ENCODE measurements around the gene RIOK1. TPM values are rescaled to one million over a fixed set of nuclear protein-coding genes. Genes with fewer than 3 reads are reported as not detected.

The RIOK1 gene
- total and polyA plus RNA-seq, 2 of the 13 experiments (the other 11 are each of a cell fraction or from before 2014, with no cell fraction given): 9.4 to 37.8 TPM

DNA sequence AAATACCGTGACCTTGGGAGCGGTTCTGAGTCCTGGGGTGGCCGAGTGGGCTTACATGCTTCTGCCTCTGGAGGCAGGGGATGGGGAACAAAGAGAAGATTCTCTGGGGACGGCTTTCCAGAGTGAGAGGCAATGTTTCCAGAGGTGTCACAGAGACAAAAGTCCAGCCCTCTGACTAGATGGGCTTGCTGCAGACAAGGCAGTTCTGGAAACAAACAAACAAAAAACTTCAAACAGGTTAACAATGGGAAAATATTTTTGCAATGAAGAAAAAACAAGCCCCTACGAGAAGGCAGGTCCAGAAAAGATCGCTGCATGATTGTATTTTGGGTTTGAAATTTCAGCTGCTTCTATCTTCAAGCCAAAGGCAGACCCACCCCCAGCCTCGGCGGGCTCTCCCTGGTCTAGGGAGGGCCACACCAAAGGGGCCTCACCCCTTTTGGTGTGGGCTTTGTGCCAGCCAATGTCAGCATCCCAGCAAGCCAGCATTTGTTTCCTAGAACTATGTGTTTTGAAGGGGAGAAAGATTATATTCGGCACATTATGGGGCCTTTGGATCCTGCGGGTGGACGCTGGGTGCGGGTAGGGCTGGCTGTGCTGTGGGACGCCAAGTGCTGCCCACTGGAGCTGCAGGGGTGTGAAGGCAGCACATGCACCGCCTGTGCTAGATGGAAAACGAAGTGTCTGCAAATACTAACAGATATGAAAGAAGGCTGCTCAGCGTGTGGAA is 42.9 kb downstream of the RIOK1 start:
- FAIRE-seq: no peak
- peak overlapping the region; percentile 77 for H2AFZ ChIP-seq (ENCODE audit: low read length)
- 0 out of 2 replicates have a peak, but pooled peaks have one; percentile 19 for TF ChIP-seq HOXA3 (CRISPR knock-in tag; IDR thresholded peaks at IDR 0.05)
- peak; percentile 34; the same call in 1 of the 2 replicates for TF ChIP-seq ARNT2 (CRISPR knock-in tag; IDR thresholded peaks at IDR 0.05; ENCODE audit: low read depth)
- no peak for TF ChIP-seq JUND (CRISPR knock-in tag; IDR thresholded peaks at IDR 0.05)
- TF ChIP-seq ZNF768 (CRISPR knock-in tag; IDR thresholded peaks at IDR 0.05): peak; percentile 35; the same call in 1 of the 2 replicates
- TF ChIP-seq, protein P1, sequence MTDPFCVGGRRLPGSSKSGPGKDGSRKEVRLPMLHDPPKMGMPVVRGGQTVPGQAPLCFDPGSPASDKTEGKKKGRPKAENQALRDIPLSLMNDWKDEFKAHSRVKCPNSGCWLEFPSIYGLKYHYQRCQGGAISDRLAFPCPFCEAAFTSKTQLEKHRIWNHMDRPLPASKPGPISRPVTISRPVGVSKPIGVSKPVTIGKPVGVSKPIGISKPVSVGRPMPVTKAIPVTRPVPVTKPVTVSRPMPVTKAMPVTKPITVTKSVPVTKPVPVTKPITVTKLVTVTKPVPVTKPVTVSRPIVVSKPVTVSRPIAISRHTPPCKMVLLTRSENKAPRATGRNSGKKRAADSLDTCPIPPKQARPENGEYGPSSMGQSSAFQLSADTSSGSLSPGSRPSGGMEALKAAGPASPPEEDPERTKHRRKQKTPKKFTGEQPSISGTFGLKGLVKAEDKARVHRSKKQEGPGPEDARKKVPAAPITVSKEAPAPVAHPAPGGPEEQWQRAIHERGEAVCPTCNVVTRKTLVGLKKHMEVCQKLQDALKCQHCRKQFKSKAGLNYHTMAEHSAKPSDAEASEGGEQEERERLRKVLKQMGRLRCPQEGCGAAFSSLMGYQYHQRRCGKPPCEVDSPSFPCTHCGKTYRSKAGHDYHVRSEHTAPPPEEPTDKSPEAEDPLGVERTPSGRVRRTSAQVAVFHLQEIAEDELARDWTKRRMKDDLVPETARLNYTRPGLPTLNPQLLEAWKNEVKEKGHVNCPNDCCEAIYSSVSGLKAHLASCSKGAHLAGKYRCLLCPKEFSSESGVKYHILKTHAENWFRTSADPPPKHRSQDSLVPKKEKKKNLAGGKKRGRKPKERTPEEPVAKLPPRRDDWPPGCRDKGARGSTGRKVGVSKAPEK (CRISPR knock-in tag; IDR thresholded peaks at IDR 0.05; ENCODE audit: borderline replicate concordance): 0 out of 2 replicates have a peak, but pooled peaks have one; percentile 20
- TF ChIP-seq, protein P2, sequence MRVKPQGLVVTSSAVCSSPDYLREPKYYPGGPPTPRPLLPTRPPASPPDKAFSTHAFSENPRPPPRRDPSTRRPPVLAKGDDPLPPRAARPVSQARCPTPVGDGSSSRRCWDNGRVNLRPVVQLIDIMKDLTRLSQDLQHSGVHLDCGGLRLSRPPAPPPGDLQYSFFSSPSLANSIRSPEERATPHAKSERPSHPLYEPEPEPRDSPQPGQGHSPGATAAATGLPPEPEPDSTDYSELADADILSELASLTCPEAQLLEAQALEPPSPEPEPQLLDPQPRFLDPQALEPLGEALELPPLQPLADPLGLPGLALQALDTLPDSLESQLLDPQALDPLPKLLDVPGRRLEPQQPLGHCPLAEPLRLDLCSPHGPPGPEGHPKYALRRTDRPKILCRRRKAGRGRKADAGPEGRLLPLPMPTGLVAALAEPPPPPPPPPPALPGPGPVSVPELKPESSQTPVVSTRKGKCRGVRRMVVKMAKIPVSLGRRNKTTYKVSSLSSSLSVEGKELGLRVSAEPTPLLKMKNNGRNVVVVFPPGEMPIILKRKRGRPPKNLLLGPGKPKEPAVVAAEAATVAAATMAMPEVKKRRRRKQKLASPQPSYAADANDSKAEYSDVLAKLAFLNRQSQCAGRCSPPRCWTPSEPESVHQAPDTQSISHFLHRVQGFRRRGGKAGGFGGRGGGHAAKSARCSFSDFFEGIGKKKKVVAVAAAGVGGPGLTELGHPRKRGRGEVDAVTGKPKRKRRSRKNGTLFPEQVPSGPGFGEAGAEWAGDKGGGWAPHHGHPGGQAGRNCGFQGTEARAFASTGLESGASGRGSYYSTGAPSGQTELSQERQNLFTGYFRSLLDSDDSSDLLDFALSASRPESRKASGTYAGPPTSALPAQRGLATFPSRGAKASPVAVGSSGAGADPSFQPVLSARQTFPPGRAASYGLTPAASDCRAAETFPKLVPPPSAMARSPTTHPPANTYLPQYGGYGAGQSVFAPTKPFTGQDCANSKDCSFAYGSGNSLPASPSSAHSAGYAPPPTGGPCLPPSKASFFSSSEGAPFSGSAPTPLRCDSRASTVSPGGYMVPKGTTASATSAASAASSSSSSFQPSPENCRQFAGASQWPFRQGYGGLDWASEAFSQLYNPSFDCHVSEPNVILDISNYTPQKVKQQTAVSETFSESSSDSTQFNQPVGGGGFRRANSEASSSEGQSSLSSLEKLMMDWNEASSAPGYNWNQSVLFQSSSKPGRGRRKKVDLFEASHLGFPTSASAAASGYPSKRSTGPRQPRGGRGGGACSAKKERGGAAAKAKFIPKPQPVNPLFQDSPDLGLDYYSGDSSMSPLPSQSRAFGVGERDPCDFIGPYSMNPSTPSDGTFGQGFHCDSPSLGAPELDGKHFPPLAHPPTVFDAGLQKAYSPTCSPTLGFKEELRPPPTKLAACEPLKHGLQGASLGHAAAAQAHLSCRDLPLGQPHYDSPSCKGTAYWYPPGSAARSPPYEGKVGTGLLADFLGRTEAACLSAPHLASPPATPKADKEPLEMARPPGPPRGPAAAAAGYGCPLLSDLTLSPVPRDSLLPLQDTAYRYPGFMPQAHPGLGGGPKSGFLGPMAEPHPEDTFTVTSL (CRISPR knock-in tag; IDR thresholded peaks at IDR 0.05; ENCODE audit: borderline replicate concordance): peak; percentile 47; the same call in 1 of the 2 replicates
- no peak for TF ChIP-seq ZNF7 (CRISPR knock-in tag; IDR thresholded peaks at IDR 0.05)
- TF ChIP-seq, protein P3, sequence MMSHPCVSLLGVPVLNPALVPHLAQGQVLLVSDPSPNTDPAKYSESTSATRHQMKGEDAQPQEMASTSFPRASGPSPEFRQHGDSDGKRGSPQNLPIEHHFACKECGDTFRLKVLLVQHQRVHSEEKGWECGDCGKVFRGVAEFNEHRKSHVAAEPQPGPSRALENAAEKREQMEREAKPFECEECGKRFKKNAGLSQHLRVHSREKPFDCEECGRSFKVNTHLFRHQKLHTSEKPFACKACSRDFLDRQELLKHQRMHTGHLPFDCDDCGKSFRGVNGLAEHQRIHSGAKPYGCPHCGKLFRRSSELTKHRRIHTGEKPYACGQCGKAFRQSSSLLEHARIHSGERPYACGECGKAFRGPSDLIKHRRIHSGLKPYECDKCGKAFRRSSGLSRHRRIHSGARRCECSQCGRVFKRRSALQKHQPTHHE (CRISPR knock-in tag; IDR thresholded peaks at IDR 0.05; ENCODE audit: borderline replicate concordance): no peak
- TF ChIP-seq PAWR (CRISPR knock-in tag; IDR thresholded peaks at IDR 0.05; ENCODE audit: borderline replicate concordance): 0 out of 2 replicates have a peak, but pooled peaks have one; percentile 4
- 0 out of 2 replicates have a peak, but pooled peaks have one; percentile 37 for TF ChIP-seq ZNF749 (CRISPR knock-in tag; IDR thresholded peaks at IDR 0.05; ENCODE audit: borderline replicate concordance)
- peak; percentile 23; the same call in 1 of the 2 replicates for TF ChIP-seq ZNF614 (CRISPR knock-in tag; IDR thresholded peaks at IDR 0.05; ENCODE audit: borderline replicate concordance)
- peak; percentile 58 for TF ChIP-seq NRL (CRISPR knock-in tag; IDR thresholded peaks at IDR 0.05; ENCODE audit: borderline replicate concordance)

More for the DNA sequence above, 42.9 kb downstream of the RIOK1 start:
- ChIA-PET POLR2A (interaction anchor here (1.0 to 1.7 kb wide), 7 partner anchors 13 to 157 kb away, joined by 3 to 9 read pairs (median 4); partner anchors contain the start of genes CAGE1, DSP, RIOK1 and SNRNP48), CTCF (ENCODE audit: low intra/inter-chr PET ratio, low total read pairs) (no interaction called here)
- no TSS peak for BruUV-seq (replicated peaks)
- Histone ChIP-seq H3K4me3 (replicated peaks in 1 of 3; ENCODE audit: insufficient read depth in 1 of 3, low read depth in 2 of 3, low read length in 3 of 3) (peak overlapping the region; percentile 51 to 73 (median 58)), H3K27me3 (ENCODE audit: control insufficient read depth in 1 of 2, insufficient read depth in 2 of 2, low read length in 2 of 2) (0 out of 5 replicates have a peak, but pooled peaks cover 0 to 5% of the 10 kb centered on the region in 2 experiments), H3K4me2 (ENCODE audit: low read depth, low read length) (peak overlapping the region; percentile 88), H3K9me3 (ENCODE audit: low read length) (no peaks in the 10 kb centered on the region), H4K20me1 (ENCODE audit: insufficient read depth, low read length) (no peaks in the 10 kb centered on the region), H3K9ac (ENCODE audit: insufficient read depth, low read depth, low read length) (peak overlapping the region; percentile 46; the same call in 1 of the 2 replicates), H3K36me3 (replicated peaks in 1 of 2; ENCODE audit: control insufficient read depth in 1 of 2, insufficient read depth in 2 of 2, low read length in 2 of 2) (no peaks in the 10 kb centered on the region), H3K27ac (ENCODE audit: extremely low read length, insufficient read depth, low read length) (no peak overlapping the region), H3K4me1 (ENCODE audit: insufficient read depth, low read length) (peaks cover 32% of the 10 kb centered on the region), H3K79me2 (ENCODE audit: insufficient read depth, low read length) (no peaks in the 10 kb centered on the region)
- DNase-seq (ENCODE audit: low spot score): peak; percentile 23
- peak; percentile 78 for ATAC-seq
- WGBS (ENCODE audit: low lambda C conversion rate): 4% methylated on average over 16 of the region's 16 CpGs
- intact Hi-C loops (cut with micrococcal nuclease; ENCODE audit: unreplicated experiment): no loop called here
- in situ Hi-C loops (cut with HindIII; ENCODE audit: extremely low pct_ligation_motif_present, low pct_unique_long_range_greater_than_20kb): loop anchor here (5.0 kb wide), 1 partner anchor 110 kb away; the partner anchor contains the start of gene DSP

All from HepG2 (cell line).